Kidney tubule cell (primary cell): ENCODE measurements around the gene TTYH3.
"Not testable (repeated sequence)": the region's sequence is repeated elsewhere in the genome, so short reads cannot be mapped to it uniquely, and the experiment has no call there.

Experiments
- DNase-seq: peaks from one replicate; pipeline ENCODE4 v3.0.0-alpha.2; 2018; ENCODE audit warnings: low spot score

Gene TTYH3

DNA sequence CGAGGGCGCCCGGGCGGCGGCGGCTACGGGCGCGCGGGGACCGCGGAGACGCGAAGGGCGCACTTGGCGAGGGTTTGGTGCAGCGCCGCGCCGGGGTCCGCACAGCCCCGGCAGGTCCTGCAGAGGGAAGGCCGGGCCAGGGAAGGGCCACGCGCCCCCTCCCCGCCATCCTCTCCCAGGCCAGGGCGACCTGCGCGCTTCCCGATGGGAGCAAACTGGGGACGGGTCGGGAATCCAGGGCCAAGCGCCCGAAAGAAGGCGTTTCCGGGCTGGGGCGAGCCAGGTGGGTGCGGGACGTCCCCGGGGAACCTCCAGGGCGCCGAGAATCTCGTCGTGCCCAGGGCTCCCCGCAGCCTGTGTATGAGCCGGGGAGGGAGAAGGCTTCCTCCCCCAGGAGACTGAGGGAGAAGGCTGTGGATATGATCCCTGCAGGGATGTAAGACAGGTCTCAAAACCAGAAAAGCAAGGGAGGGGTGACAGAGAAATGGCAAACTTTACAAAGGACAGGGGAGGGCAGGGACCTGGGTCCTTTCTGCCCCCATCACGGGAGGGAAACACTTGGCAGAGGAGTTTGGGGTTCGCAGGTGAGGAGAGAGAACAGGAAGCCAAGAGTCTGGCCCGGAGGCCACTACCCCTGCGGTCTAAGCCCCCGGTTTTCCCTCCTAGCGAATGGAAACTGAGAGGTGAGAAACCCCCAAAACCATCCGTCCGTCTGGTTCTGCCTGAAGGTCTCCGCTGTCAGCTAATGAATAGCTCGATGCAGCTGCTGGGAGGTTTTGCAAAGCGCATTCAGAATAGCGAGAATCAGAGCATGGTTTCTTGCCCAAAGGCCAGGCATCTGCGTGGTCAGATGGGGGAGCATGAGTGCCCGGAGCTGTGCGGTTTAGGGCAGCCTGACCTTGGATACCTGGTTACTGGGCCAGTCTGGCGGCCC, 56.9 kb downstream of the TTYH3 start:
- peak; percentile 53 for DNase-seq

DNA sequence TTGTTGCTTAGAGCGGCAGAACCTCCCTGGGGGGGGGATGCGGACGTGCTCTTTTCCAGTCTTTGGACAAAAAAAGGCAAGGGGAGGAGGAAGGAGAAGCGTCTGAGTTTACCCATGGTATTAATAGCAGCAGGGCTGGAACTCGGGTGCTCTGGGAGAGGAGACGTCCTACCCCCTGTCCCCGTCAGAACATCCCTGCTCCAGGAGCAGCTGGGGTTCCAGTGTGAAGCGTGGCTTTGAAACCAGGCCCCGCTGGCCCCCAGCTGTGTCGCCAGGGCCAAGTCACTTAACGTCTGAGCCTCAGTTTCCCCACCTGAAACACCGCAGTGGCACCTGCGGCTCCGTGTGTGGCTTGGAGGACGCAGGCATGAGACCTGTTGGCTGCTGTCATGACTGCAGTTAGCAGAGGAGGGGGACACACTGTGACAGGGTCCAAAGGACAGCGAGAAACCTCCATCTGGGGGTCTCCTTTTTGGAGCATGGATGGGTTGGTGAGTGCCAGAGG, 57.6 kb downstream of the TTYH3 start:
- no peak for DNase-seq

DNA sequence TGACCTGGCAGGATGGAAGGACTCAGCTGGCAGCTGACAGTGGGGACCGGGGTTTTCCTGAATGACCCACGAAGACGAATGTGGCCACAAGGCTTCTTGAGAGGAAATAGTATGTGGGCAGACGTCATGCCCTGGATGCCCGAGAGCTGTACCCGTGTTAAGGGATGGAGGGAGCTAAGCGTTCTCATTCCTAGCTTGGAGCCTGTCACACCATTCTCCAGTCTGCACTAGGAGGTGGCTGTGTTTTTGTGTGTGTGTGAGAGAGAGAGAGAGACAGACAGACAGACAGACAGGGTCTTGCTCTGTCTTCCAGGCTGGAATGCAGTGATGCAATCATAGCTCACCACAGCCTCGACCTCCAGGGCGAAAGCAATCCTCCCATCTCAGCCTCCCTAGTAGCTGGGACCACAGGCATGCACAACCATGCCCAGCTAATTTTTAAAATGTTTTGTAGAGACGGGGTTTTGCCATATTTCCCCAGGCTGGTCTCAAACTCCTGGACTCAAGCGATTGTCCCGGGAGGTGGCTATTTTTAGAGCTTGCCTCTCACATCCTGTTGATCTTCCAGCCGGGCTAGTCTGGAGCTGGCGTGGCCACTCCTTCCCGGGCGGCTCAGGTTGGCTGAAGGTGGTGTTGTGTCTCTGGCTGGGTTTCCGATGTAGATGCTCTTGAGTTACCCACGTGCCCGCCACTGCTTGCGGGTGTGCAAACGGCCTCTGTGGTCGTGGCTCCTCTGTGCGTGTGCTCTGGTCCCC, 58.3 kb downstream of the TTYH3 start:
- DNase-seq = peak; percentile 70

DNA sequence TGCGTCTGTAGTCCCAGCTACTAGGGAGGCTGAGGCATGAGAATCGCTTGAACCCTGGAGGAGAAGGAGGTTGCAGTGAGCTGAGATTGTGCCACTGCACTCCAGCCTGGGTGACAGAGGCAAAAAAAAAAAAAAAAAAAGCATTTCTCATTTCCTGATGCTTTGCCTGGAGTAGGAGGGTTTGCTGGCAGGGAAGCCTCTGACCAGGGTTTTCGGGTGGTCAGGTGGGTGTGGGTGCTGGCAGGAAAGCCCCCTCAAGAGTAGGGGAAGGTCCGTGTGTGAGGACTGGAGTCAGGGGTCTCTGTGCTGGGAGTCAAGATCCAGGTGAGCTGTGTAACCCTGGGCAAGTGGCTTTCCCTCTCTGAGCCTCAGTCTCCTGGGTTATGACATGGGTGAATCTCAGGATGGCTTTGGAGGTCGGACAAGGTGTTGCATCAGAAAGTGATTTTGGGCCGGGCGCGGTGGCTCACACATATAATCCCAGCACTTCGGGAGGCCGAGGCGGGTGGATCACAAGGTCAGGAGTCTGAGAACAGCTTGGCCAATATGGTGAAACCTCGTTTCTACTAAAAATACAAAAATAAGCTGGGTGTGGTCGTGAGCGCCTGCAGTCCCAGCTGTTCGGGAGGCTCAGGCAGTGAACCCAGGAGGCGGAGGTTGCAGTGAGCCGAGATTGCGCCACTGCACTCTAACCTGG, 59.4 kb downstream of the TTYH3 start:
- no peak for DNase-seq

DNA sequence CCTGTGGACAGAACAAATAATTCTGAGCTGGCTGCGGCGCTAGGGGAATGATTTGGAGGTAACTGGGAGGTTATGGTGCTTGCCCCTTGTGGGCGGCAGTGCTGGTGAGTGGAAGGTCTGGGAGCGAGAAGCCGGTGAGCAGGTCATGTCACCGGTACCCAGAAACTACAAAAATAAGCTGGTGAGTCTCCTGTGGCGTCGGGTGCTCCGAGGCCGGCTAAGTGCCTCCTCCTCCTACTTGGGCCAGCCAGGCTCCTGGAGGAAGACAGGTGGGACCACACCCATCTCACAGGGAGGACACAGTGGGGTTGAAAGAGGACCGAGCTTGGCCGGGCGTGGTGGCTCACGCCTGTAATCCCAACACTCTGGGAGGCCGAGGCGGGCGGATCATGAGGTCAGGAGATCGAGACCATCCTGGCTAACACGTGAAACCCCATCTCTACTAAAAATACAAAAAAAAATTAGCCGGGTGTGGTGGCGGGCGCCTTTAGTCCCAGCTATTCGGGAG, 60.2 kb downstream of the TTYH3 start:
- not testable (repeated sequence) for DNase-seq

DNA sequence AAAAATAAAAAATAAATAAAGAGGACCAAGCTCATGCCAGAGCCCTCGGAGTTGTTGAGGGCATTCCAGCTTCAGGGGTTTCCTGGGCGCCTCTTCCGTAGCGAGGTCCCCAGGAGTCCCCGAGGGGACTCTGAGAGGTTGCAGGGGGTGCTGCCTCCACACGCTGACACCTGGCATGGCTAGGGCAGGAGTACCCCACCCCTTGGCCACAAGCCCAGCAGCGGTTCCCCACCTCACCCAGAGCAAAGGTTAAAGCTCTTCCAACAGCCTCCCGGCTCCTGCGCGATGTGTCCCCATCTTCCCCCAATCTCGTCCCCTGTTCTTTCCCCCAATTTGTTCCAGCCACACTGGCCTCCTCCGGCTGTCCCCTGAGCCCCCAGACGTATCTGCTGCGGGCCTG, 60.8 kb downstream of the TTYH3 start:
- DNase-seq = no peak

DNA sequence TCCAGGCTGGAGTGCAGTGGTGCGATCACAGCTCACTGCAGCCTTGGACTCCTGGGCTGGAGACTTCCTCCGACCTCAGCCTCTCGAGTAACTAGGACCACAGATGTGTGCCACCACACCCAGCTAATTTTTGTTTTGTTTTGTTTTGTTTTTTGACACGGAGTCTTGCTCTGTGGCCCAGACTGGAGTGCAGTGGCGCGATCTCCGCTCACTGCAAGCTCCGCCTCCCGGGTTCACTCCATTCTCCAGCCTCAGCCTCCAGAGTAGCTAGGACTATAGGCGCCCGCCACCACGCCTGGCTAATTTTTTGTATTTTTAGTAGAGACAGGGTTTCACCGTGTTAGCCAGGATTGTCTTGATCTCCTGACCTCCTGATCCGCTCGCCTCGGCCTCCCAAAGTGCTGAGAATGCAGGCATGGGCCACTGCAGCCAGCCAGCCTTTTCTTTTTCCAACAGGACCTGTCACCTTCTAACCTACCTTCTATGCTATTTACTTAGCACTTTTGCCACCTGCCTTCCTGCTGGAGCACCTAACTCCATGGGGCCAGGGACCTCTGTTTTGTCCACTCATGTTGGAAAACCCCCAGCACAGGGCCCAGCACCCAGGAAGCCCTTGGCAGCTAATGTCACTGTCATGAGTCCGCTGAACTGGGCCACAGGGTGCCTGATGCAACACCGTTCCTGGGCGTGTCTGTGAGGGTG, 61.8 kb downstream of the TTYH3 start:
- DNase-seq = peak; percentile 70

DNA sequence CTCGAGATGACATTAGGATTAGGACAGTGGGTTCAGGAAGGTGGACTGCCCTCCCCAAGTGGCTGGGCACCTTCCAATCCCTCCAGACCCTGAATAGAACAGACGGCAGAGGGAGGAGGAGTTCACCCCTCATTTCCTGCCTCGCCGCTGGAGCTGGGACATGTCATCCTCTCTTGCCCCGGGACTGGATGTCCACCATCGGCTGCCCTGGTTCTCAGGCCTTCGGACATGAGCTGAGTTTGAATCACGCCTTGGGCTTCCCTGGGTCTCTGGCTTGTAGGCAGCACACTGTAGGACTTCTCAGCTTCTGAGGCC, 62.3 kb downstream of the TTYH3 start:
- DNase-seq = not testable (repeated sequence)

DNA sequence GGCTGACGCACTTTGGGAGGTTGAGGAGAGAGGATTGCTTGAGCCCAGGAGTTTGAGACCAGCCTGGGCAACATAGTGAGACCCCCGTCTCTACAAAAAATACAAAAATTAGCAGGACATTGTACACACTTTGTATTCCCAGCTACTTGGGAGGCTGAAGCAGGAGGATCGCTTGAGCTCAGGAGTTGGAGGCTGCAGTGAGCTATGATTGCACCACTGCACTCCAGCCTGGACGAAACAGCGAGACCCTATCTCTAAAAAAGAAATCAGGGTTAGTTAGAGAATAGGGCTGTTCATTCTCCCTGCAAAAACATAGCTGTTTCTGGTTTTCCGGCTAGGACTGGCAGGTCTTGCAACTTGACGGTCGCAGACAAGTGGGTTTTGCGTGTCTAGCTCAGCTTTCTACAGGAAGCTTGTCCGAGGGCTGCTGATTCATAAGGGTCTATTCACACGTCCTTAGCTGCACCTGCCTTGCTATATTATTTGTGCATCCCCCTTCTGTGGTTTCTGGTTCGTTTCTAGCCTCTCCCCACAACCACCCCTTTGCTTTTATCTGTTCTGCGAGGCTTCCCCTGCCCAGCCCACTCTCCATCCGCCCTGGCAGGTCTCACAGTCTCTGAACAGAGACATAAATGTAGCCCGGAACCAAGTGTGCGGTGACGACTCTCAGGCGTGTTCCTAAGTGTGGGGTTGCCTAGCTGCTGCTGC, 66.9 kb downstream of the TTYH3 start:
- DNase-seq = no peak

DNA sequence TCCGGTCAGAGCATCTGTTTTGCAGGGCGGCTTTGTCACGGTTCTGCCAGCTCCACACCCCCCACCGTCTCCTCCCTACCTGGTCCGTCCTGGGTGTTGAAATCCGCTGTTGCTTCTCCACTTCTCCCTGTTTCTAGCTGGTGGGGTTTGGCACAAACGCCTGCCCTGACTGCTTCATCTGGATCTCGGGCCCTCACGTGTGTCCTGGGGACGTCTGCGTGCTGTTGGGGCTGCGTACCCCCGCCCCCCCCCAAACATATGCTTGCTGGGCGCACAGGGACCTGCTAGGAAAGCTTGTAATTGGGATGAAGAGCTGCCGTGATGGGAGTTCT, 67.5 kb downstream of the TTYH3 start:
- DNase-seq = no peak

DNA sequence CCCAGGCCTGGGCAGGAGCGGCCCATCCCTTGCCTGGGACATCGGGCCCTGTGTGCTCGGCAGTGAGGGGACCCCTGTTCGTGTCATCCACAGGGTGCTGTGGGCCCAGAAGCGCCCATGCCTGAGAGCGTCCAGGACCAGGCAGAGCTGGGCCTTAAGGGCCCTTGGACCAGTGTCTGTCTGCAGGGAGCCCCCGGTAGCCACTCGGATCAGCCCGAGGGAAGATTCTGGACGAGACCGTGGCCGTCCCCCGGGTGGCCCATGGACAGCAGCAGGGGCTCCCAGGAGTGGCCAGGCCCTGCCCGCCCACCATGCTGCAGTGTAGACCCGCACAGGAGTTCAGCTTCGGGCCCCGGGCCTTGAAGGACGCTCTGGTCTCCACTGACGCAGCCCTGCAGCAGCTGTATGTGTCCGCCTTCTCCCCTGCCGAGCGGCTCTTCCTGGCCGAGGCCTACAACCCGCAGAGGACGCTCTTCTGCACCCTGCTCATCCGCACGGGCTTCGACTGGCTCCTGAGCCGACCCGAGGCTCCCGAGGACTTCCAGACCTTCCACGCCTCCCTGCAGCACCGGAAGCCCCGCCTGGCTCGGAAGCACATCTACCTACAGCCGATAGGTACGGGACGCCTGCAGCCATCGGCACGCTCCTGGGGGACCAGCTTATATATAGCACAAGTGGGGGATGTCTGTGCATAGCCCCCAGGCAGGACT, 68.5 kb downstream of the TTYH3 start:
- DNase-seq = no peak

DNA sequence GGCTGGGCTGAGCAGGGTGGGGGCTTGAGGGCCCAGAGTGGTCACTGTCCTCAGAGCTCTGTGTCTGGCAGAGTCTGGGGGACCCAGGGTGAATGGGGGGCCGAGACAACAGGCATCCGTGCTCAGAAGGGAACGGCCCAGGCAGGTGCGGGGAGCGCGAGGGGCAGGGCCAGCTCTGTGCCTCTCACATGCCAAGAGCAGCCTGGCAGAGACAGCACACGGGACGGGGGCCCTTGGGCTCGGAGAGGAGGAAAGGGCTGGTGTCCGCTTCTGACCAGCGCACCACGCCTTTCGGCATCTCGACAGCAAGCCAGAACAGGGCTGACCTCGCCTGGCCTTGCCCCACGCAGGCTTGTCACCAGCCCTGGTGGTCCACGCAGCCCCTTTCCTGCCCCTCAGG, 69.6 kb downstream of the TTYH3 start:
- no peak for DNase-seq

DNA sequence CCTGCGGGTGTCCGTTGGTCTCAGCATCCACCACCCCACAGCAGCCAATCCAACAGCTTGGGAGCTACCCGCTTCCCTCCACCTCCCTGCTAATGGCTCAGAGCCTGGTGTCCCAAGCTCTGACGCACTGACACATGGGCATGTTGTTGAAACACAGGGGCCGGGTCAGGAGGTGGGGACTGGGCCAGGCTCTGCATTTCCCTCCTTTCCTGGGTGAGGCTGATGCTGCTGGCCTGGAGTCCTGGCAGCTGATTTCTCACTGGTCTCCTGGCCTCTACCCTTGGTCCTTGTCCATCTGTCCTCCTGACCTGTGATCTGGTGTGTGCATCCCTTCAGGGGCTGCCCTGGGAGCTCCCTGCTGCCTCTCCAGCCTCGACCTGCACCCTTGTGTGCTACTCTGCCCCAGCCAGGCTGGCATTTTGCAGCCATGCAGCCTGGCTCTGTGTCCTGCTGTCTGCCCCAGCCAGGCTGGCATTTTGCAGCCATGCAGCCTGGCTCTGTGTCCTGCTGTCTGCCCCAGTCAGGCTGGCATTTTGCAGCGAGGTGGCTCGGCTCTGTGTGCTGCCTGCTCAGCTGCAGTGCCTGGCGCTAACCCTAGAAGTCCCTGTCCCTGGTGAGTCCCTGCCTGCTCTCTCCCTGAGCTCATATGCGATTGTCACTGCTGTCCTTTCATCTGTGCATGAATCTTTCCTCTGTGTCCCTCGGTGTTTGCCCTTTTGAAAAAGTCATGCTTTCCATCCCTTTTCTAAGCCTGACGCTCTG, 70.2 kb downstream of the TTYH3 start:
- no peak for DNase-seq

DNA sequence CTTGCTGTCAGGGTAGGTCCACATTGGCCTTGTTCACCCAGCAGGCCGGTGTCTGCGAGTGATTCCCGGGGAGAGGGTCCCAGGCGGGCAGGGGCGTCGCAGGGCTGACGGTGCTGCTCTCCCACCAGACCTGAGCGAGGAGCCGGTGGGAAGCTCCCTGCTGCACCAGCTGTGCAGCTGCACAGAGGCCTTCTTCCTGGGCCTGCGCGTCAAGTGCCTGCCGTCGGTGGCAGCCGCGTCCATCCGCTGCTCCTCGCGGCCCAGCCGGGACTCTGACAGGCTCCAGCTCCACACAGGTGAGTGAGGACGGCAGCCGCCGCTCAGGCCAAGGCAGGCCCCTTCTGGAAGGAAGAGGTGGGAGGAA, 70.8 kb downstream of the TTYH3 start:
- no peak for DNase-seq

DNA sequence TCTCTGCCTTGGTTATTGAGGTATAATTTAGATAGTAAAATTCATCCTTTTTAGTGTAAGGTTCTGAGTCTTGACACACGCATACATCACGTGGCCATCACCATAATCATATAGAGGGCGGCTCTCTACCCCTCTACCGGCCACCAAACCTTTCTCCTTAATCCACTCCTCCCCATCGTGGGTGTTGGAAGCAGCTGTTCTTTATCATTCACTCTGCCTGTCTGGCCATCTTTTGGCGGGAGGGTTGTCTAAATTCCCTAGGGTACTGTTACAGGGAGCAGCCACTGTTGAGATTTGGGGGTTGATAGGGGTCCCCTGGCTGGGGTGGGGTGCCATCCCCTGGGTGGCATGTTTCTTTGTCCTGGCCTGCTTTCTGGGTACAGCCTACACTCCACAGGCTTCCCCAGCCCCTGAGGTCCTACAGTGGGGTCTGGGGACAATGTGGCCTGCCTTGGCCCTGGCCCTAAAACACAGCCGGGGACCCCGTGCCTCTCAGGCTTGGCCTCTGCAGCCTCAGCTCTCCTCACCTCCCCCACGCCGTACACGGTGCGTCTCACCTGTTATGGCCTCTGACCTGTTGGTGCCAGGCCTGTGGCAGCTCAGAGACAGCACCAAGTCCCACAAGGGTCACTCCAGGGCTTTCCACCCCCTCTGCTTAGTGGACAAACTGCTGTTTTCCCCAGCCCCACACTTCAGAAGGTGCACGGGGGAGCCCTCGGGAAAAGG, 73.7 kb downstream of the TTYH3 start:
- DNase-seq = no peak

DNA sequence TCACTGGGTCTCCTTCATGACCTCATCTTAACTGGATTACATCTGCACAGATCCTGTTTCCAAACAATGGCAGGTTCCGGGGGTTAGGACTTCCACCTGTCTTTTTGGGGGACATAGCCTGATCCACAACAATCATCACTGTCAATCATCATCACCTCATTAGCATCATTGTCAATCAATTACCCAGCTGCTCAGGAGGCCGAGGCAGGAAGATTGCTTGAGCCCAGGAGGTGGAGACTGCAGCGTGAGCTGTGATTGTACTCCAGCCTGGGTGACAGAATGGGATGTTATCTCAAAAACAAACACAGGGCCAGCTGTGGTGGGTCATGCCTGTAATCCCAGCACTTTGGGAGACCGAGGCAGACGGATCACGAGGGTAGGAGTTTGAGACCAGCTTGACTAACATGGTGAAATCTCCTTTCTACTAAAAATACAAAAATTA, 74.9 kb downstream of the TTYH3 start:
- DNase-seq = no peak

DNA sequence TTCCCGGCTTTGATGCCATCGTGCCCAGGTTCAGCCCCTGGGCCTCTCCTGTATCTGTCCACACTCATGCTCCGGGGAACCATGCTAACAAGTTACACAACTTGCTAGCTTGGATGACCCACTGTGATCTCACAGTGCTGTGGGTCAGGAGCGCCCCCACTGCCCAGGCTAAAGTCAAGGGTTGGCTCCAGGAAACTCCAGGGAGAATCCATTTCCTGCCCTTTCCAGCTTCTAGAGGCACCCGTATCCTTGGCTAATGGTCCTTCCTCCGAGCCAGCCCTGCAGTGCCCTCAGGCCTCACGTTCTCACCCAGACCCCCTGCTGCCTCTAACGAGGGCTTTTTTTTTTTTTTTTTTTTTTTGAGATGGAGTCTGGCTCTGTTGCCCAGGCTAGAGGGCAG, 75.7 kb downstream of the TTYH3 start:
- no peak for DNase-seq

DNA sequence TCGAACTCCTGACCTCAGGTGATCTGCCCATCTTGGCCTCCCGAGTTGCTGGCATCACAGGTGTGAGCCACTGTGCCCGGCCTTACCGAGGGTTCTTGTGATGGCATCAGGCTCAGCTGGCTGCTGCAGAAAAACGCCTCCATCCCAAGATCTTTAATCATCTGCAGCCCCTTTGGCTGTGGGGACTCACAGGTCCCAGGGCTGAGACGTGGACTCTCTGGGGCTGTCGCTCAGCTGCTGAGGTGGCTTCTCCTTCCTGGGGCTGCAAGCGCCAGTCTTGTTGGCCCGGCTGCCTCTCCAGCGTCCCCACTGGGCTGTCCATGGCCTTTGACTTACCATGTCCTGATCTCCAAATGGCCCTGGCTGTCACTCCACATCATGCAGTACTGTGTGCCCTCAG, 76.3 kb downstream of the TTYH3 start:
- DNase-seq = no peak
